Heart right ventricle (tissue), 16 donors: ENCODE results near the gene DCPS. TPM values are rescaled to one million over a fixed set of nuclear protein-coding genes. Genes with fewer than 3 reads are reported as not detected.

Source experiments
- ATAC-seq, 8 donors: fragments of 200-7000 bp; cut with Tn5 transposase; one replicate each; pipeline ENCODE4 v1.9.1; 2020; ENCODE audit warnings: mild to moderate bottlenecking in 8 of 8, moderate library complexity in 8 of 8, moderate number of reproducible peaks in 1 of 8
- DNase-seq, 2 donors: peaks; one replicate each; pipeline ENCODE4 v3.0.0-alpha.2; 2020
- H3K27ac ChIP-seq, 10 donors: fragments of 200-600 bp; sonication (generic) in 2 of 10; one replicate each; pipeline versions ENCODE4 v1.5.0 to v1.8.0; 2020 to 2022; ENCODE audit warnings: mild to moderate bottlenecking in 3 of 10
- H3K27me3 ChIP-seq, 7 donors: fragments of 200-600 bp; one replicate each; pipeline ENCODE4 v1.8.0; 2021 to 2022; ENCODE audit warnings: mild to moderate bottlenecking in 2 of 7
- H3K36me3 ChIP-seq, 9 donors: fragments of 200-600 bp; sonication (generic) in 1 of 9; one replicate each; pipeline versions ENCODE4 v1.5.0 to v1.8.0; 2020 to 2022; ENCODE audit warnings: mild to moderate bottlenecking in 2 of 9
- H3K4me1 ChIP-seq, 9 donors: fragments of 200-600 bp; sonication (generic) in 1 of 9; one replicate each; pipeline versions ENCODE4 v1.5.0 to v1.8.0; 2020 to 2022; ENCODE audit warnings: mild to moderate bottlenecking in 4 of 9
- H3K4me3 ChIP-seq, 10 donors: fragments of 200-600 bp; sonication (generic) in 2 of 10; one replicate each; pipeline versions ENCODE4 v1.5.0 to v1.8.0; 2020 to 2022; ENCODE audit warnings: mild to moderate bottlenecking in 7 of 10, moderate library complexity in 2 of 10
- H3K9me3 ChIP-seq, 11 donors: fragments of 200-600 bp in 10 of 11; sonication (generic) in 2 of 11; one replicate each; pipeline versions ENCODE4 v1.5.0 to v1.8.0; 2013 to 2022; ENCODE audit warnings: mild to moderate bottlenecking in 2 of 11, control low read depth in 1 of 11, moderate library complexity in 1 of 11
- WGBS, 2 donors: extraction: QIAGEN DNeasy Blood & Tissue Kit; methylation state at CpG; one replicate each; pipeline ENCODE4 v1.1.7; 2013; ENCODE audit warnings: inconsistent platforms in 1 of 2; 5-methylcytosine and 5-hydroxymethylcytosine counted together
- intact Hi-C, 10 donors: fragments of 100-400 bp; cut with DNase I; formaldehyde crosslinking; loops; one replicate each; pipeline versions ENCODE4 v1.11.1 to v1.14.2; 2022
- polyA plus RNA-seq, 2 donors: library from polyadenylated mRNA; stranded (reverse); fragments of 200-250 nt; gene quantifications; one replicate each; pipeline ENCODE4 v1.2.3, GENCODE V29; 2013
- total RNA-seq, 10 donors: library from RNA; stranded (reverse); fragmentation: NEBNext Ultra II Directional in 3 of 10; extraction: Animal tissue kit (Norgen Biotek cat#: 25700) in 3 of 10; gene quantifications; one replicate each; pipeline versions ENCODE4 v1.2.1 to v1.2.4, GENCODE V29; 2021 to 2023
- TF ChIP-seq, protein P1 (sequence below), 9 donors: fragments of 200-600 bp; sonication (generic) in 2 of 9; IDR thresholded peaks; one replicate each; pipeline versions ENCODE4 v1.5.0 to v1.8.0; 2021 to 2022; ENCODE audit warnings: antibody characterized with exemption in 9 of 9, mild to moderate bottlenecking in 5 of 9, moderate library complexity in 1 of 9
- donor health status: Arrhythmogenic right ventricular cardiomyopathy.
- donor health status: ischemic (EF 13 %, LVEDD 7.1; RV severe dilation, severe dysfunction).
- donor health status: healthy with polysubstance abuse.
- donor health status: DM: no; HTN: yes; CAD: no.
- donor health status: DM: no; HTN: no; CAD: no.
- donor health status: ischemic (EF 25% LVEDD 6.9; RV normal size, moderate dysfunction).
- donor health status: ischemic (EF 25% LVEDD 5.7; RV mildly dilated, moderate dysfunction).
- donor health status: healthy.
- donor health status: DM: yes; HTN: yes; CAD: no.
- donor health status: Ischemic cardiomyopathy.
- donor health status: ischemic (EF 35%, LVEDD 5.7; RV mildly dilated, moderate dysfunction).
- donor health status: nonischemic (EF 11% LVEDD 7.7; RV severe dilation, severe dysfunction).
- donor health status: DM: yes; HTN: yes; CAD: no.
- donor health status: PGD.
- donor health status: ischemic (EF 29% LVEDD 5.4; RV normal size, mild dysfunction).
- donor health status: nonischemic (EF 23%, LVEDD 6.1; RV moderate dilation, normal function).

Gene DCPS
- total and polyA plus RNA-seq, 12 donors = 6.5 to 17.3 (median 10.6) TPM

DNA sequence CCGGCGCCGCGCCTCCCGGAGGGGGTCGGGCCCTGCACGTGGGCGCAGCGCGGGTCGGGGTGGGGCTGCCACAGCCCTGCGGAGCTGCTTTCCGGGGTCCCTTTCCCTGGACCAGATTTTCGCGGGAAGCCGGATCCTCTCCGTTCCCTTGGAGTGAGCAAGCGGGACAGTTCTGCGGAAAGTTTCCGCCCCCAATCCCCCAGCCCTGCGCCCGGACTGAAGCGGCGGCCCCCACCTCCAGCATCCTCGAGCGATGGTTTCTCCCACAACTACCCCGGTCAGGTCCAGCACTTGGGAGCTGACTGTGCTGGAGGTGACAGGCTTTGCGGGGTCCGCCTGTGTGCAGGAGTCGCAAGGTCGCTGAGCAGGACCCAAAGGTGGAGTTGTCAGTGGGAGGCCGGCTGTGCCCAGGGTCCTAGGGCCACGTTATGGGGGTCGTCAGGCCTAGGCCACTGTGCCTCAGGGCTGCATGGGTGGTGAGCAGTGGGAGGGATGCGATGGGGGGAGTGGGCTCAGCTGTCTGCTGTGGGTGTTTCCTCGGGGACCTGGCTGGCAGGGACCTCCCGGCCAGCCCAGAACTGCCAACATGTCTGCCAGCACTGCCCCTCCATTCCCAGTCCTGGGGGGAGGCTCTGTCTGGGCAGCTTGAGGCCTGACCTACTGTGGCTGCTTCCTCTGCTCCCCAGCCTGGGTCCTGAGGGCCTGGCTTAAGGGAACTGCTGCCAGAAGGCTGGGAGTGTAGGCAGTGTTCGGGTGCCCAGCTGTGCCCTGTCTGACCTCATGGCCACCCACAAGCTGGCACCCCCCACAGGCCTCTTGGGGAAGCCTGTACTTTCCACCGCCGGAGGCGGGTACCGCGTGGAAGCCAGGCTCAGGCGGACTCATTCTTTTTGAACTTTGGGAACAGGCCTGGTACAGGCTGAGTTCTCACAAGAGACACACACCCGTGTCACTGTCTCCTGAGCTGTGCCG, 52.4 kb downstream of the DCPS start:
- ATAC-seq (peak; percentile 5 to 60 (median 27)), DNase-seq (peak in 1 of 2 donors; percentile 60)
- 8% methylated on average over 41 to 46 of the region's 46 CpGs for WGBS, 2 donors
- H3K4me1 ChIP-seq = peaks cover 28 to 93% (median 81%) of the 10 kb centered on the region in 9 donors
- peak overlapping the region; percentile 36 to 97 (median 74) for H3K4me3 ChIP-seq
- no peaks in the 10 kb centered on the region for H3K27me3 ChIP-seq
- H3K9me3 ChIP-seq = no peaks in the 10 kb centered on the region
- intact Hi-C loops = loop anchor here in 7 of 10 donors (2.0 to 10.0 kb wide), 8 partner anchors 36 to 61 kb away; no protein-coding TSS in a partner anchor
- no peaks in the 10 kb centered on the region for H3K36me3 ChIP-seq
- H3K27ac ChIP-seq = peak overlapping the region; percentile 68 to 96 (median 88)
- TF ChIP-seq, protein P1, sequence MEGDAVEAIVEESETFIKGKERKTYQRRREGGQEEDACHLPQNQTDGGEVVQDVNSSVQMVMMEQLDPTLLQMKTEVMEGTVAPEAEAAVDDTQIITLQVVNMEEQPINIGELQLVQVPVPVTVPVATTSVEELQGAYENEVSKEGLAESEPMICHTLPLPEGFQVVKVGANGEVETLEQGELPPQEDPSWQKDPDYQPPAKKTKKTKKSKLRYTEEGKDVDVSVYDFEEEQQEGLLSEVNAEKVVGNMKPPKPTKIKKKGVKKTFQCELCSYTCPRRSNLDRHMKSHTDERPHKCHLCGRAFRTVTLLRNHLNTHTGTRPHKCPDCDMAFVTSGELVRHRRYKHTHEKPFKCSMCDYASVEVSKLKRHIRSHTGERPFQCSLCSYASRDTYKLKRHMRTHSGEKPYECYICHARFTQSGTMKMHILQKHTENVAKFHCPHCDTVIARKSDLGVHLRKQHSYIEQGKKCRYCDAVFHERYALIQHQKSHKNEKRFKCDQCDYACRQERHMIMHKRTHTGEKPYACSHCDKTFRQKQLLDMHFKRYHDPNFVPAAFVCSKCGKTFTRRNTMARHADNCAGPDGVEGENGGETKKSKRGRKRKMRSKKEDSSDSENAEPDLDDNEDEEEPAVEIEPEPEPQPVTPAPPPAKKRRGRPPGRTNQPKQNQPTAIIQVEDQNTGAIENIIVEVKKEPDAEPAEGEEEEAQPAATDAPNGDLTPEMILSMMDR (IDR thresholded peaks at IDR 0.05) = no peak

DNA sequence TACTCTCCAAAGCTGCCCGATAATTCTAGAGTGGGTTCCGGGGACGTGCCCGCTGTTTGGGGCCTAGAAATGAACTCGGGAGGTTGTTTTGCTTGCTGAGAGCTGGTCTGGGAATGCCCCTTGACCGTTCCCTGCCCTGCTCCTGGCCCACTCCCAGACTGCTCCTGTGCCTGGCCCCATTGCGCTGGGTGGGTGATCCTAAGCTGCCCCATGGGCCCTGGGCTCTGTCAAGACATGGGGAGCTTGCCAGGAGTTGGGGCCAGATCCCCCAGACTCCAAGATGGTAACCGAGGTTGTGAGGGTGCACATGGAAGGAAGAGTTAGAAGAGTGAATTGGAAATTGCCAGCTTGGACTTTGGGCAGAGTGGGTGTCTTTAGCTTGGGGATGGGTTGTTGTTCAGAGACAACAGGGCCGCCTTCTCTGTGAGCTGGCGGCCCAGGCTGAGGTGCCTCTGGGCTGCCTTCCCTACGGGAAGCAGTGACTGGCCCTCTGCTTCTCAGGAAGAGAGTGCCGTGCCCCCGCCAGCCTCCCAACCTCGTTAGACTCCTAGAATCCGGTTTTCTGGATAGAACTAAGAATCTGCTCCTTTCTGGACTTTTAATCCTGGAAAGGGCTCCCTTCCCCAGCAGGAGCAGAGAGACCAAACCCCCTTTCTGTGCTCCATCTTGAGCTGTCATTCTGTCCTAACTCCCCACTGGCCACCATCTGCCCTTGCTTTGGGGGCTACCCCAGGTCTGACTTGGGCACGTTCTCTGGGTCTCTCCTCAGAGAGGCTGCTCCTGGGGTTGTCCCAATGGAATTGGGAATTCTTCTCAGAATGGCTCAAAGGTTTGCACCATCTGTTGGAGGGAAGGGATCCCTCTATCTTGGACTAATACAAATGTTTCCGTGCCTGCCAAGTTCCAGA, 53.4 kb downstream of the DCPS start:
- H3K4me1 ChIP-seq = peaks cover 25 to 93% (median 72%) of the 10 kb centered on the region in 9 donors
- no peak for ATAC-seq
- DNase-seq = no peak
- H3K27me3 ChIP-seq = no peaks in the 10 kb centered on the region
- intact Hi-C loops = loop anchor here in 7 of 10 donors (5.0 to 10.0 kb wide), 6 partner anchors 35 to 60 kb away; no protein-coding TSS in a partner anchor
- no peaks in the 10 kb centered on the region for H3K9me3 ChIP-seq
- TF ChIP-seq, protein P1 (IDR thresholded peaks at IDR 0.05) = no peak
- H3K4me3 ChIP-seq = peak overlapping the region; percentile 36 to 97 (median 74)
- 41 to 55% methylated on average over 17 of the region's 17 CpGs for WGBS, 2 donors
- peak overlapping the region; percentile 68 to 96 (median 88) for H3K27ac ChIP-seq
- H3K36me3 ChIP-seq = no peaks in the 10 kb centered on the region

DNA sequence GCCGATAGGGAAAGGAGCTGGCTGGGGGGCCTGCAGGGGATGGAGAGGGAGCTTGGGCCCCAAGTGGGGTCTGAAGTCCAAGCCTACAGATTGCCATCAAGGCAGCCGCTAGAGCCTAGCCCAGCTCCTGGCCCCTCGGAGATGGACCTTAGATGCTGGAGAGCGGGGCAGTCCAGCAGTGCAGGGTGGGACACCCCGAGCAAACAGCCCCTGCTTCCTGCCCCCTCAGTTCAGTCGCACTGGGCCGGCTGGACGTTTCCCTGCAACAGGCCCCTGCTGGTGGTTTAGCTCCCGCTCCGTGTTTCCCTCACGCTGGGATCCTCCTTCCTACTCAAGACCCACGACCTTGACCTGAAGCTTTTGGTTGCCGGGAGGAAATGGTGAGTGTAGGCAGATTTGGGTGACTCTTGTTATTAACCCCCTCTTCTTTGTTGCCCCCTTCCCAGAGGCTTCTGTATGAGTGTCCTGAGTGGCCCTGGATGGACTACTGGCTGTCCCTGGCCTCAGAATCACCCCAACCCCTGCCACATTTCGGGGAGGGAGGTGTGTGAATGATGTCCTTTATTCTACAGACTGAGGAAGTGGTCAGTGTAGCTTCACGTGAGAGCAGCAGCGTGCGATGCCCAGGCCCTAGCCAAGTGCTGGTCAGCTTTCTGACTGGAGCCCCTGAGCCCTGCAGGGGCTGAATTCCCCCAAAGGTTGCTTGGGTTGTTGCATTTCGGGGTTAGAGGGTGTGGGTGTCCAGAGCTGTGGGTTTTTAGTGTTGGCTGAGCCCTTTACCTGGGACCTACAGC, 54.3 kb downstream of the DCPS start:
- H3K27ac ChIP-seq = peak overlapping the region; percentile 68 to 96 (median 88)
- intact Hi-C loops = loop anchor here in 7 of 10 donors (5.0 to 10.0 kb wide), 6 partner anchors 34 to 59 kb away; no protein-coding TSS in a partner anchor
- WGBS, 2 donors = 39 to 47% methylated on average over 18 of the region's 18 CpGs

More for the DNA sequence above, 54.3 kb downstream of the DCPS start:
- DNase-seq (no peak), ATAC-seq (no peak)
- Histone ChIP-seq H3K27me3 (no peaks in the 10 kb centered on the region), H3K4me1 (peaks cover 24 to 93% (median 73%) of the 10 kb centered on the region in 9 donors), H3K36me3 (no peaks in the 10 kb centered on the region), H3K9me3 (no peaks in the 10 kb centered on the region), H3K4me3 (peak overlapping the region in 9 of 10 donors; percentile 13 to 97 (median 76))
- TF ChIP-seq, protein P1 (IDR thresholded peaks at IDR 0.05) = no peak
